ENCODE measurements around the gene B4GALT6.

The B4GALT6 gene

DNA sequence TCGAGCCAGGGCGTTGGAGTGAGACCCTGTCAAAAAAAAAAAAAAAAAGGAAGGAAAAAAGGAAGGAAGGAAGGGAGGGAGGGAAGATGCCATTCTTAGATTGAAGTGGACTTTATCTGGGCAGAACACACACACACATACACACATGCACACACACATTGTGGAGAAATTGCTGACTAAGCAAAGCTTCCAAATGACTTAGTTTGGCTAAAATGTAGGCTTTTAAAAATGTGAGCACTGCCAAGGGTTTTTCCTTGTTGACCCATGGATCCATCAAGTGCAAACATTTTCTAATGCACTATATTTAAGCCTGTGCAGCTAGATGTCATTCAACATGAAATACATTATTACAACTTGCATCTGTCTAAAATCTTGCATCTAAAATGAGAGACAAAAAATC, 93.3 kb downstream of the B4GALT6 start:
- no peak for DNase-seq

DNA sequence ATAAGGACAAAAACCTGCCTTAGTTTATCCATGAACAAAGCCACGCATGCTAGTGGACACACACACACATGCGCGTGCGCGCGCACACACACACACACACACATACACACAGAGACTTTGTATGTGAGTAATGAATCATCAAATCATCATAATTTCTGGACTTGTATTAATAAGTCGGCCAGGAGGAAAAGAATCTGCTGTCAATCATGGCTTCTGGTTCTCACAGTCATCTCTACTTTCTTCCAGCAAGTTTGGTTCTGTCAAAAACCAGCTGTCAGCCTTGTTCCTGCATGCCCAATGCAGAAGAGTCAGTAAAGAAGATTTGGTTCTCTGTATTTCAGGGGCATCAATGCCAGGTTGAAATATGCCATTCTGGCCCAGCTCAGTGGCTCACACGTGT, 93.8 kb downstream of the B4GALT6 start:
- DNase-seq = no peak

DNA sequence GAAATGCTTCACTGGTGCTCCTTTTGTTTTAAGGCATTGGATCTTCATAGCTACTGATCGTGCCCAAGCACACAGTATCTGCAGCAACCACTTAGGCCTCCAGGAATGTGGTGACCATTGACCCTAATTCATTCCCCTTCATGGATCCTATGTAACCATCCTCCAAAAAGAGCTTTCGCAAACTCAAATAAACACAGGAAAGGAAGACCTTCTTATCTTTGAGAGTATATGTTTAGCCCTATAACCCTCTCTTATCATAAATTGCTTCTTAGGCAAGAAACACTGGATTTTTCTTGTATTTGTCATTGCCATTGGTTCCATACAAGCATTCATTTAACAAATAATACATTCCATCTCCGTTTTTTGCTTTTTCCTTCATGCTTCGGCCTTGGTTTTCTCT, 96.9 kb downstream of the B4GALT6 start:
- DNase-seq = no peak

DNA sequence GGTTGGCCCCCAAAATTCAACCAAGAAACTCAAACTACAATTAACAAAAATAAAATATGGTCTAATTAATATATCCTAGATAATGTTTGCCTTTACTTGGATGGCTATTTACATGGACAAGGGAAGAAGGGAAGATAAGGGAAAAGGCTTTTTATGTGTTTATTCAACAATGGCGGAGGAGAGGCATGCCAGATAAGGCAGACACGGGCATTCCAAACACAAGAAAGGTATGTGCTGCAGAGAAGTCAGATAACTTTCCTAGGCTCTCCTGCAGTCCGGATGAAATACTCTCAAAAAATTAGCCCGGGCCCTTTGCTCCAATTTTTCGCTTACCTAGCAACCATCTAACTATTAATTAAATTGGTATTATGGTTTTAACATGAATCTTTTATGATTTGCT, 97.8 kb downstream of the B4GALT6 start:
- DNase-seq = no peak

DNA sequence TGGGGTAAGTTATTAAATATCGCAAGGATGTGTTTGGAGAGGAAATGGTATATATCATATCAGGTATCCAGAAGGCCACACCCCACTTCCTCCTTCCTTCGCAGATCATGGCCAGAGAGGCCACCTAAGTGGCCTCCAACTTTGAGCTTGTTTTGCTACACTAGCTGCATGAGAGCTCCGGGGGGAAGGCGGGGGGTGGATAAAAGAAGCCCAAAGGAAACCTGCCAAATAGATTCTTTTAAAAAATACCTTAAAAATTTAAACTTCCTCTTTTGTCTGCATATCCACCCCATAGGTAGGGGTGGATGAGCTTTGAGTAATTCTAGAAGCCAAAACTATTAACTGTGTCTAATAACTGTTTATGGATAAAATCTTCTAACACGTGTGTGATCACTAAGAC, 98.4 kb downstream of the B4GALT6 start:
- no peak for DNase-seq

DNA sequence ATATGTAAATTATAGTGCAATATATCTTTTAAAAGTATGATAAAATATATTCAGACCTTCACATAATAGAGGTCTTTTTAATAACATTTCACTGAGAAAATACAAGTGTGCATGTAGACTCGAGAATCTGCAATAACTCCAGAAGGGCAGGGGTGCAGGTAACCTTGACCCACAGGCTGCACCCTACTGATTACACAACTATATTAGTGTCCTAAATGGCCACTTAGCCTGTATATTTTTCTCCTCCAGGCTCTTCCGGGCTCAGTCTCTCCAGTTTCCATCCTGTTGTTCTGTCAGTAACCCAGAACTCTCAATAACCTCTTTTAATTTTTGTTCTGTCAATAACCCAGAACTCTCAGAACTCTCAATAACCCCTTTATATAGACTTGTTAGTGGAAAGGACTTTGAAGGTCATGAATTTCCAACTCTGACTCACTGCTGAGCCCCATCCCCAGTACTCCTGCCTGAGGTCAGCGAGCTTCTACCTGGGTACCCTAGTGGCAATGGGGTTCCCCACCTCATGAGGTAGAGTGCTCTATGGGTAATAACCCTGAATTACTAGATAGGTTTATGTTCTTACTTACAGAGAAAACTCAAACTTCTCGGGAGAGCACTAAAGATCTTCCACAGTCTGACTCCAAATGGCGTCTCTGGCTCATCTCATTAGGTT, 101.1 kb downstream of the B4GALT6 start:
- DNase-seq = no peak

DNA sequence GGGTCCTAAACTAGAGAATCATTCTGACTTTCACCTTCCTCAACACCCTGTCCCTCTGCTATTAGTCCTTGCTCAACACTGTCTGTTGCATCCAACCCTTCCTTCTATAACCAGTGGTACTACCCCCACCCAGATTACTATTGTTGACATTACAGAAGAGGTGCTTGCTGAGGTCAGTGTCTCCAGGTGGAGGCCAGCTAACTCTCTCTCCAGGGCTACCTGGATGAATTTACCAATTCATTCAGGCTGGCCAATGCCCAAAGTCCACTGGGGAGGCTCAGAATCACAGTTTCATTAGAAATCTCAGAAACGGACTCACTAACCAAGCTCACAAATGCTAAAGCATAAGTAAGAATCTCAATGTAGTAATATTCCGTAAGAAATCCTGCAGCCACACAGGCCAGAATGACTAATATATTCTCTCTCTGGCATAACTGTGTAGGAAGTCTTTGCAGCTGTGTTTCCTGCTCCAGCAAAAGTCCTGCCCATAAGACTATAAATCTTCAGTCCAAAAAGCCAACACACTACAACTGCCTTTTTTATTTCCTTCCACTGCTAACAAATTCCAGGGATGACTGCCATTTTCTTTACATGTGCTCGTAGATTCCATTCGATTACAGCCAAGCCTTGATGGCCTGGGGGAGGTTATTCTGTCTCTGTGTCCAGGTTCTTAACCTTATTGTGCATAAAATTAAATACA, 102.7 kb downstream of the B4GALT6 start:
- DNase-seq = no peak

DNA sequence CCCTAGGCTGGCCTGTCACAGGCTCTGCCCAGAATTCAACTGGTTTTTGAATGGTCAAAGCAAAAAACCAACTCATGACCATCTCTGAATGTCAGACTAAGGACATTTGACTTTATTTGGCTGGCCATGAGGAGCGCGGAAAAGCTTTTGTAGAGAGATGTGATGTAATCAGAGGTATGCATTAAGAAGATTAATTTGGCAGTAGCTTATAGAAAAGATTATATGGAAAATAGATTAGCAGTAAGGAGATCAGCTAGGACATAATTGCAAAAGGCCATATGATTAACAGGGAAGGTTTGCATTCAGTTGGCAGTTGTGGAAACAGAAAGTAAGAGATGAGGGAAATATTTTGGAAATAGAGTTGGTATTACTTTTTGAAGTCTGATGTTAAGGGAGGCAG, 105.0 kb downstream of the B4GALT6 start:
- no peak for DNase-seq

DNA sequence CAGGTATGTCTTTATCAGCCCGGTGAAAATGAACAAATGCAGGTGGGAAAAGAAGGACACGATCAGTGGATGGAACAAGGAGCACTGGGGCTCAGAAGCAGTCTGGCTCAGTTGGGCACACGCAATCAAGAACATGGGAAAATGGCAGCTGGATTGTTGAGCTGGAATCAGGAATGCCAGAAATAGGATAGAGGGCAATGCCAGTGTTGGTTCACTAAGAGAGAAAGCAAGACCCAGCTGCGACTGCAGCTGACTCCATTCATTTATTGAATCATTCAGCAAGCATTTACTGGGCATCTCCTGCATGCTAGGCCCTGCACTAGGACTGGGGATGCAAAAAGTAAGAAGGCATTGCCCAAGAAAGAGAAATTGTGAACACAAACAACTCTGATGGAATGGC, 106.3 kb downstream of the B4GALT6 start:
- no peak for DNase-seq

DNA sequence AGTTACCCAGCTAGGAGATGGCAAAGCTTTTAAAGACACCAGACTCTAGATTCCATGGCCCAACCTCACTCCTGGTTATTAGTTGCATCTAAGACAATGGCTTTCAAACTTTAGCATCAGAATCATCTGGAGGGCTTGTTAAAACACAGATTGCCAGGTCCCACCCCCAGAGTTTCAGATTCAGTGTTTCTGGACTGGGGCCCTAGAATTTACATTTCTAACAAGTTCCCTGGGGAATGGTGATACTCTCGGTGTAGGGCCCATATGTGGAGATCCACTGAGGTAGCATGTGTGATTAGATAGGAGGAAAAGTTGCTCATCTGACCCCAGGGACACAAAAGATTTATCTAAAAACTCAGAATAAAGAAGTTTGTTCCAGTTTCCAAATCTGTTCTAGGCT, 107.2 kb downstream of the B4GALT6 start:
- no peak for DNase-seq

DNA sequence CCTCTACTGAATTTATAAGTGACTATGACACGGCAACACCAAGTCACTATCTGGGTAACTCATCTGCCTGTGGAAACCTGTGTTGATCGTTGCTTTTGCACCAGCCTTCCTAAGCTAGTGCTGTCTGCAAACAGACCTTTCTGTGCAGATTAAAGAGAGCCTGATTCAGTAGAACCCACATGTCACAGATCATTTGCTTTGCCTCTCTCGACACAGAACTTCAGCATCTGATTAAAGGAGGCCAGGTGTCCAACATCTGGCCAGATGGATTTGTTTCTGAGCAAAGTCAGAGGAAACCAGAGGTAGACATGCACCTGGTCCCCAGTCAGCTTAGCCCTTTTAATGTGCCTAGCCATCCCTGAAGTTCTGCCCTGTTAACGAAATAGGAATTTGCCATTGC, 107.7 kb downstream of the B4GALT6 start:
- no peak for DNase-seq

DNA sequence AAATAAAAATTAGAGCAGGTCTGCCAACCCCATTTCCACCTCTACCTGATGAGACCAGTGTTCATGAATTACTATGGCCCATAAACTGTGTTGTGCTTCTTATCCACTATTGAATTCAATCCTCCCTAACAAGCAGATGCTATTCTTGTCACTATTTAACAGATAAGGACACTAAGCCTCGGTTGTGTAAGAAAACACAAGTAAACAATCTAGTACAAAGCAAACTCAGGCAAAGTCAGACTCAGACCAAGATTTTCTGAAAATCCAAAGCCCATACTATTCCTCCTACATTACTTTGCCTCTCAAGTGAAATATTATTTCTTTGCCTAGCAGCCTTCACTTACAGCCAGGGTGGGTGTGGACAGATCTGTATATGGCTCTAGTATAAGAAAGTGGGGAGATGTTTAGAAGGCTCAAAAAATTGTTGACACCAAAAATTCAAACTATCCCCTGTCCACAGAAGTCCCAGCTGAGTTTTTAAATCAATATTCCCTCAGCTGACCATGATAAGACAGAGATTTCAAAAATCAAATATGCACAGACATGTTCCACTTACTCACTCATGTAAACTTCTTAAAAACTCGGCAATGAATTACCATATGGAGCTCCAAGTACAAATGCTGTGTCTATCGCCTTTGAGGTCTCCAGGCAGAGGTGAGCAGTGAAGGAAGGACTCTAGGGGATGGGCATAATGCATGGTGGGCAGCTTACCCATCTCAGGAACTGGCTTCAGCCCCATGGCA, 108.7 kb downstream of the B4GALT6 start:
- DNase-seq = no peak

DNA sequence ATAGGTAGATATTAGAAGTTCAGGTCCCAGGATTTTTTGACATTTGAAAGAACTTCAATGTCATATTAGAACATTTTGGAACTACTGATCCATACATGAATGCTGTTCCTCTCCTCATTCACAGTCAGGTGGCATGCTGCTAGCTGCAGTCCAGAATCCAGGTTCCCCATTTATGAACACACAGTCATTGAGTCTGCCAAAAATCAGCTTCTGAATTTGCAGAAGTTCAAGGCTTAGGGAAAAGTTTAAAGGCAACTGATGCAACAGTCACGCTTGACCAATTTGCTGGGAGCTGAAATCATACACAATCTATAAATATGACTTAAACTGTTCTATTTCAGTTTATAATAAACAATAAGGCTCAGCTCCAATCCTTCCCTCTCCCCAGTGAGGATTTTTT, 110.0 kb downstream of the B4GALT6 start:
- no peak for DNase-seq
